RPMI7951 (cell line): ENCODE results near the gene RPL28. TPM values are rescaled to one million over a fixed set of nuclear protein-coding genes. Genes with fewer than 3 reads are reported as not detected.

Experiments
- DNase-seq: peaks from one replicate; pipeline ENCODE4 v3.0.0-alpha.2; 2012; ENCODE audit warnings: low read depth
- total RNA-seq: library from RNA; depleted of rRNA; stranded (reverse); fragments of >200 nt; shearing (Covaris generic); gene quantifications from 2 replicates; pipeline ENCODE4 v1.2.3, GENCODE V29; 2014

Gene RPL28
- total RNA-seq, 1 experiment from 2014 or later: 492 TPM

- no peak for DNase-seq
Observed at GRCh38 chr19:55353356-55353802, 32.4 kb upstream of the RPL28 start.

GRCh38 chr19:55353803-55354697 is 31.7 kb upstream of the RPL28 start:
- DNase-seq: peak; percentile 47

- DNase-seq: no peak
Observed at GRCh38 chr19:55354698-55355212, 31.0 kb upstream of the RPL28 start, which contains the start of gene COX6B2. TSS of gene COX6B2 (minus strand) at chr19:55354719. CDS start at chr19:55354521, 198 bp downstream.

DNA sequence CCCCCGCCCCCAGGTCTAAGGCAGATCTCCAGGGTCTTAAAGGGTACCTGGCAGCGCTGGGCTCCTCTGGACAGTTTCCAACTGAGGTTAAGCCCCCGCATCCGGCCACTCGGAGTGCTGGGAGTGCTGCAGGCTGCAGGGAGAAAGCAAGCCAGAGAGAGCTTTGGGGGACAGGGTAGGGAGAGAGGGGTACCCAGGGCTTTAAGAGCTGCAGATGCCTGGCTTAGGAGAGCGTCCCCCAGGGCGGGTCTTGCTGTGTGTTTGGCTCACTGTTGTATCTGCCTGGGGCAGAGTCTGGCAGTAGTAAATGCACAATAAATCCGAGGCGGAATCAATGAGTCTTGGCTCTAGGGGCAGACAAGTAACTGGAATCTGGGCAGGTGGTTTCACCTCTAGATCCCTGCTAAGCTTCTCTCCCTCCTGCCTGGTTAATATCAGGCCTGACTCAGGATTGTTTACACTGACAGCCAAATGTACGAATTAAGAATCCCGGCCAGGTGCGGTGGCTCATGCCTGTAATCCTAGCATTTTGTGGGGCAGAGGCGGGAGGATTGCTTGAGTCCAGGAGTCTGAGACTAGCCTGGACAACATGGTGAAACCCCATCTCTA is 30.4 kb upstream of the RPL28 start:
- no peak for DNase-seq

DNA sequence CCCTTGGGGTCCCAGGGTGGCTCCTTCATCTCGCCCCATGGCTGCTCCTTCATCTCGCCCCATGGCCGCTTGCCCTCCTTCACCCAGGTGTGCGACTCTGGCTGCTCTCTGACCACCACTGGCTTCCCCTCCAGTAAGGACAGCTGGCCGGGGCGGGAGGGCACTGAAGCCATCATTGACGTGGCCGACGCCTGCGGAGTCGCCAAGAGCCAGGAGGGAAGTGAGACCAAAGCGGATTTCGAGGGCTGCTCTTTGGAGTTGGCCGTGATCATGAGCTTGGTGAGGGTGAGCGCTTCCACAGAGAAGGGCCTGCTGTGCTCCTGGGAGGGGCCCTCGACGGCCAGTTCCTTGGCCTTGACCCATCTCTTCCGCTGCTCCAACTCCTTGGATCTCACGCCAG is 27.2 kb upstream of the RPL28 start:
- DNase-seq: no peak

DNA sequence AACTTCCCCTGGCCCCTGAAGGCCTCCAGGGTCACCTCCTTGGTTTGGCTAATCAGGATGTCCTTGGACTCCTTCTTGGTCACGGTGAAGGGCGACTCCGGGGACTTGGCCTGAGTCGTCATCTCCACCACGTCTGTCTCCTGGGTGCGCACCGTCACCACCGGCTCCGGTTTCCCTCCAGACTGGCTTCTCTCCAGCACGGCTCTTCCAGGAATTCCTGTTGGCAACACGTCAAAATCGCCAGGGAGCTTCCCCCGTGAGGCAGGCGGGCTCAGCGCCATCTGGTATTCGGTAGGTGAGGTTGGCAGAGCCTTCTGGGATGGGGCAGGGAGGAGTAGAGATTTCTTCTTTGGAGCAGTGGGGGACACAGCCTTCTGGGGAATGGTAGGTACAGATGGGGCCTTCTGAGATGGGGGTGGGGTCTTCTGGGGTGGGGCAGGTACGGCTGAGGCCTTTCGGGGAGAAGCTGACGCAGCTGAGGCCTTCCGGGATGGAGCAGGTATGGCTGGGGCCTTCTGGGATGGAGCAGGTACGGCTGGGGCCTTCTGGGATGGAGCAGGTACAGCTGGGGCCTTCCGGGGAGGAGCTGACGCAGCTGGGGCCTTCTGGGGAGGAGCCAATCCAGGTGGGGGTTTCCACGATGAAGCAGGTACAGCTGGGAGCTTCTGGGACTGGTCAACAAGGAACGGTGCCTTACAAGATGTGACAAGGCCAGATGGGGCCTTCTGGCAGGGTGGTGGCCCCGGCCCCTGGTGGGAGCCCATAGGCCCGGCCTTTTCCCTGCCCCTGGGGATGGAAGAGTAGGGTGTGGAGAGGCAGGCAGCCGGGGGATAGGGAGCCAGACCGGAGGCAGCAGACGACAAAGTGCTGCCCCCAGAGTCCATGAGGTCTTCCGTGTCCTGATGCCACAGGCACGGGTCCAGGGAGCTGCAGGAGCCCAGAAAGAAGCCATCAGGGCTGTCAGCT is 26.5 kb upstream of the RPL28 start:
- no peak for DNase-seq

- no peak for DNase-seq
Observed at GRCh38 chr19:55360902-55361301, 24.8 kb upstream of the RPL28 start.

DNA sequence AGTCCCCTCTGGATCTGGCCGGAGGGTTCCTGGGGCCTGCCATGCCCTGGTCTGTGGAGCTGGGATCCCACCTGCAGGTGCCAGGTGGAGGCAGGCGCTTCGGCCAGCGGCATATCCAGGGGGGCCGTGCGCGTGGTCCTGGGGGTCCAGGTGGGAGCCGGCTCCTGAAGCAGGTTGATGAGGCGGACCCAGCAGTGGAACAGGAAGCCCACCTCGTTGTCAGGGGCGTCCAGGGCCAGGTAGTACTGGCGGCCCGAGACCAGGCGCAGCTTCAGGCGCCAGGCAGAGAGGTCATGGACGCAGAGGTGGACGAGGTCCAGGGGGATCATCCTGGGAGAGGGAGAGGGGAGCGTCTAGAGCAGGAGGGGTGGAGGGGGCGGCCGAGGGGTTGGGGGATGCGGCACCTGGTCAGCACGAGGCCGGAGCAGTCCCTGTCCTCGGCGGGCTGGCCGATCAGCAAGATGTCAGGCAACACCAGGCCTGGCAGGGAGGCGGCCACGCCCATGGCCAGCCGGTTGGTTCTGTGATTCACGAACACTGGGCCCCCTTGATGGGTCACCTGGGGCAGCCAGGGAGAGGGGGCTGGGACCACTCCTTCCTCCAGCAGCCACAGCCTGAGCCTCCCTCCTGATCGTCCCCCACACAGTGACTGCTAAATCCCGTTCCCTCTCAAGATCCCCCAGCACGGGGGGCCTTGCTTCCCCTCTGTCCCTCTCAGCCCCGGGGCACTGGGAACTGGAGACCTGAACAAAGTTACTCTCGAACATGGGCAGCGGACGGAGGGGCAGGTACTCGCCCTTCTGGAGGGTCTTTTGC is 23.4 kb upstream of the RPL28 start:
- DNase-seq: no peak

DNA sequence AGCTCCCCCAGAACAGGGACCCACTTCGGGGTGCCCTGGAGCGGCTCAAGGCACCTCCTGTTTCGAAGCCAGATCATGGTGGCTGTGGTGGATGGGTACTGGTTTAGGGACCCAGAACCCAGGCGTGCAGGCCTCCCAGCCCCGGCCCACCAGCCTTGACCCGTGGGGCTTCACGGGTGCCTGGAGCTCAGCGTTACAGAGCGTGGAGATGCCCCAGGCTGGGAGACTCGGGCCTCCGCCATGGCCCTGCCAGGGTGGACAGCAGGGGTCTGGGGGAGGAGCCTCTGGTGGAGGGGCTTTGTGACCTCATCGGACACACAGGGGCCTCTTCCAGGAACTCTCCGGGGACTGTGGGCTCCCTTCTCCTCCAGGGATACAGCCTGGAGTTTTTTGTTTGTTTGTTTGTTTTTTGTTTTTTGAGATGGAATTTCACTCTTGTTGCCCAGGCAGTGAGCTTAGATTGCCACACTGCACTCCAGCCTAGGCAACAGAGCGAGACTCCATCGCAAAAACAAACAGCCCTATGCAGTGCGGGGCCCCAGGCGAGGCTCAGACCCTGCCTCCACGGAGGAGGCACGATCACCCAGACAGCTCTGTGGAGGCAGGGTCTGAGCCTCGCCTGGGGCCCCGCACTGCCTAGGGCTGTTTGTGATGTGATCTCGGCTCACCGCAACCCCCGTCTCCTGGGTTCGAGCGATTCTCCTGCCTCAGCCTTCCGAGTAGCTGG is 22.6 kb upstream of the RPL28 start, which contains the start of gene GARIN5B:
TSS of gene GARIN5B (minus strand) at position 271 of the 727 bp plus-strand sequence. CDS start at position 77, 194 bp downstream.
- DNase-seq: no peak

- DNase-seq: no peak
Observed at GRCh38 chr19:55365245-55365644, 20.5 kb upstream of the RPL28 start.

DNA sequence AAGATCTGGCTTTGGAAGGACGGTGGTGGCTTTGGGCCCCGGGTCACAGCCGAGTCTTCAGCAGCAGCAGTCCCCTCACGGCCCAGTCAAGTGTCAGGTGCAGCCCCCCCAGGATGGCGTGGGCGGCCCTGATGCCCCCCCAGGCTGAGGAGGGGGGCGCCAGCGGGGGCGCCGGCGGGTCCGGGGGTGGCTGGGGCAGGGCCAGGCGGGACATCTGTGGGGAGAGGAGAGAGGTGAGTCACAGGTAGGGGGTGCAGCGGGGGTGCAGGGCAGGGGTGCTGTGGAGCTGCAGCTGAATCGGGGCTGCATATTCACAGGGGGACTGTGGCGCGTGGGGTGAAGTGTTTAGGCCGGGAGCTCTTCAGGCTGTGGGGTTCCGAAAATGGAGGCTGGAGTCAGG is 19.8 kb upstream of the RPL28 start:
- DNase-seq: no peak

DNA sequence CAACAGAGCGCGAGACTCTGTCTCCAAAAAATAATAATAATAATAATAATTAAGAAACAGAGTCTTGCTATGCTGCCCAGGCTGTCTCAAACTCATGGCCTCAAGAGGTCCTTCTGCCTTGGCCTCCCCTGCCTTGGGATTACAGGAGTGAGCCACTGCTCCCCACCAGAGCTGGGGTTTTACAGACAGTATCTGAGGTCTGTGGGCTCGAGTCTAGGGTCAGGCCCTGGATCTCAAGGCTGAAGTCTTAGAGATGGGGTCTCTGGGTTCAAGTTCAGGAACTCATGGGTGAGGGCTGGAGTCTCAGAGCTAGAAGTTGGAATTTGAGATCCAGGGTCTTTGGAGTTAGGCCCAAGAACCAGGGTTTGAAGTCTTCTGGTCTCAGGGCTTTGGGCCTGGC is 18.9 kb upstream of the RPL28 start:
- no peak for DNase-seq

DNA sequence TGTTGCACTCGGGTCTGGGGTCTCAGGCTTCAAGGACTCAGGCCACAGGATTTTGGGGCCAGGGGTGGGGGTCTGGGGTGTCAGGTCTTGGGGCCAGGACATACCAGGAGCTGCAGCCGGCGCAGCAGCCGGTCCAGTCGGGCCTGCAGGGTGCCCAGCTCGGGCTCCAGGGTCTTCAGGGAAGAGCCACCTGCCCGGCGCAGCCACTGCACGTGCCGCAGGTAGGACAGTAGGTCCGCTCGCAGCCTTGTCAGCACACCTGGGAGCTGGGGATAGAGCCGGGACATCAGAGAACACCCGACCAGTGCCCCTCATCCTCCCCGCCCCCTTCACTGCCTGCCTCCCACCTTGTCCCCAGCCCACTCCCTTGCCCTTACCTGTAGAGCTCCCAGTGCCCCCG is 17.6 kb upstream of the RPL28 start:
- DNase-seq: no peak

DNA sequence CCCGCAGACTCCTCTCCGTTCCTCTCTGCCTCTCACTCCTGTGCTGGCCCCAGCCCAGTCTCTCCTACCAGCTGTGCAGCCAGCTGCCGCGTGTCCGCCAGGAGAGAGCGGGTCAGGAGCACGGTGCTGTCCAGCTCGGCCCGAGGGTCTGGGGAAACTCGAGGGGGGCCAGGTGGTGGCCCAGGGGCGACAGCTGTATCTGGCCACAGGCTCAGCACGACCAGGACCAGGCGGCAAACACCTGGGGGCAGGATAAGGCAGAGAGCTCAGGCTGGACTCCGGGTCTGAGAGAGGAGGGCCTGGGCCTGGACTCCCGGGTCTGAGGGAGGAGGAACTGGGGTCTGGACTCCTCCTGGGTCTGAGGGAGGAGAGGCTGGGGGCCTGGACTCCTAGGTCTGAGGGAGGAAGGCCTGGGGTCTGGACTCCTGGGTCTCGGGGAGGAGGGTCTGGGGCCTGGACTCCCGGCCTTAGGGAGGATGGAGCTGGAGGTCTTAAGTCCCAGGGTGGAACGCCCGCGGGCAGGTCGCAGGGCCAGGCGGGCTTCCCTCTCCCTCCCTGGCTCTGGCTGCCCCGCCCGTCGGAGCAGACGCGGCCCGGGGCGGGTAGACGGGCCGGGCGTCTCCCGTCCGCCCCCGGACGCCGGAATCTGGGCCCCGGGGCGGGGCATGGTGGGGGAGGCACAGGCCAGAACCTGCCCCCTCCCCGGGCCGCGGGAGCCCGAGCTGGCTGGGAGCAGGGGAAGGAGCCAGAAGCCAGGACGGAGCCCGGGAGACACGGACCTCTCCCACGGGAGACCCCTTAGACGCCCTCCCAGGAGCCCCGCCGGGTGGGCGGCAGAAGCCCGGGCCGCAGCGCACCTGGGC is 16.8 kb upstream of the RPL28 start:
- peak; percentile 77 for DNase-seq

- peak; percentile 83 for DNase-seq
Observed at GRCh38 chr19:55369653-55370304, 16.0 kb upstream of the RPL28 start.

- DNase-seq: peak; percentile 74
Observed at GRCh38 chr19:55370305-55370988, 15.3 kb upstream of the RPL28 start, which contains the start of gene IL11. TSS of gene IL11 (minus strand) at chr19:55370463. CDS start at chr19:55370310, 153 bp downstream.

GRCh38 chr19:55372316-55373081 is 13.2 kb upstream of the RPL28 start:
- peak; percentile 75 for DNase-seq
